Liver (tissue), 3 donors: Measurements from ENCODE around the gene STXBP1.

Experiments
- GABPA ChIP-seq, 2 donors: IDR thresholded peaks in 1 of 2; conservative IDR thresholded peaks in 1 of 2; 2 replicates each; pipeline ENCODE4 v1.6.1; 2016; ENCODE audit warnings: antibody characterized with exemption in 2 of 2, mild to moderate bottlenecking in 1 of 2, moderate library complexity in 1 of 2
- HNF4G ChIP-seq: IDR thresholded peaks from 2 replicates; pipeline ENCODE4 v1.6.1; 2016; ENCODE audit warnings: antibody characterized with exemption
- RAD21 ChIP-seq, 2 donors: IDR thresholded peaks; 2 replicates each; pipeline ENCODE4 v1.6.1; 2016; ENCODE audit warnings: antibody characterized with exemption in 2 of 2, mild to moderate bottlenecking in 2 of 2
- TAF1 ChIP-seq: conservative IDR thresholded peaks from 2 replicates; pipeline ENCODE4 v1.6.1; 2016; ENCODE audit warnings: antibody characterized with exemption, mild to moderate bottlenecking
- TF ChIP-seq, protein P1 (sequence below): fragments of 150-350 bp; IDR thresholded peaks from 2 replicates; pipeline ENCODE4 v1.5.1; 2017; ENCODE audit warnings: improper control_type of control experiment, low read depth, low read length; ENCODE audit not compliant: missing input control
- TF ChIP-seq, protein P2 (sequence below): IDR thresholded peaks from 2 replicates; pipeline ENCODE4 v1.6.1; 2016; ENCODE audit warnings: antibody characterized with exemption
- TF ChIP-seq, protein P3 (sequence below): IDR thresholded peaks from 2 replicates; pipeline ENCODE4 v1.6.1; 2016; ENCODE audit warnings: antibody characterized with exemption
- TF ChIP-seq, protein P4 (sequence below): IDR thresholded peaks from 2 replicates; pipeline ENCODE4 v1.6.1; 2016; ENCODE audit warnings: antibody characterized with exemption, mild to moderate bottlenecking
- donor health status: healthy.
- donor health status: healthy.

DNA sequence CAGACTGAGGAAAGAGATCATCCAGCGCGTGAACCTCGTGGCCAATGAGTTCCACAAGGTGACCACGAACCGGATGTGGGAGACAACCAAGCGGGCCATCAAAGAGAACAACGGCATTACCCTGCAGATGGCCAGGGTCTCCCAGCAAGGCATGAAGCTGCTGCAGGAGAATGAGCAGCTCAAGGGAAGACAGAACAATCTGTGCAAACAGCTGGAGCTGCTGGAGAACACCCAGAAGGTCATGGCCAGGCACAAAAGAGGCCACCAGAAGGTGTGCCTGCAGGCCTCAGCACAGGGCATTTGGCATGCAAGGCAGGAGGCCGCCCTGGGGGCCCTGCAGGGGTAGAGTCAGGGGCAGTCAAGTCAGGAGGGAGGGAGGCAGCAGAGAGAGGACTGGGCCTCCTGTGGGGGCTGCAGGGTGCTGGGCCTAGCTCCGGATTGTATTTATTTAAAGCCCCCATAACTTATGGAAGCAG lies 99.2 kb downstream of the STXBP1 start:
- TF ChIP-seq, protein P1, sequence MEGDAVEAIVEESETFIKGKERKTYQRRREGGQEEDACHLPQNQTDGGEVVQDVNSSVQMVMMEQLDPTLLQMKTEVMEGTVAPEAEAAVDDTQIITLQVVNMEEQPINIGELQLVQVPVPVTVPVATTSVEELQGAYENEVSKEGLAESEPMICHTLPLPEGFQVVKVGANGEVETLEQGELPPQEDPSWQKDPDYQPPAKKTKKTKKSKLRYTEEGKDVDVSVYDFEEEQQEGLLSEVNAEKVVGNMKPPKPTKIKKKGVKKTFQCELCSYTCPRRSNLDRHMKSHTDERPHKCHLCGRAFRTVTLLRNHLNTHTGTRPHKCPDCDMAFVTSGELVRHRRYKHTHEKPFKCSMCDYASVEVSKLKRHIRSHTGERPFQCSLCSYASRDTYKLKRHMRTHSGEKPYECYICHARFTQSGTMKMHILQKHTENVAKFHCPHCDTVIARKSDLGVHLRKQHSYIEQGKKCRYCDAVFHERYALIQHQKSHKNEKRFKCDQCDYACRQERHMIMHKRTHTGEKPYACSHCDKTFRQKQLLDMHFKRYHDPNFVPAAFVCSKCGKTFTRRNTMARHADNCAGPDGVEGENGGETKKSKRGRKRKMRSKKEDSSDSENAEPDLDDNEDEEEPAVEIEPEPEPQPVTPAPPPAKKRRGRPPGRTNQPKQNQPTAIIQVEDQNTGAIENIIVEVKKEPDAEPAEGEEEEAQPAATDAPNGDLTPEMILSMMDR = no peak
- TF ChIP-seq RAD21 (IDR thresholded peaks at IDR 0.05) (no peak), GABPA (IDR thresholded peaks at IDR 0.05 in 1 of 2, conservative IDR thresholded peaks at IDR 0.05 in 1 of 2) (no peak), HNF4G (no peak), TAF1 (no peak)
- TF ChIP-seq, protein P2, sequence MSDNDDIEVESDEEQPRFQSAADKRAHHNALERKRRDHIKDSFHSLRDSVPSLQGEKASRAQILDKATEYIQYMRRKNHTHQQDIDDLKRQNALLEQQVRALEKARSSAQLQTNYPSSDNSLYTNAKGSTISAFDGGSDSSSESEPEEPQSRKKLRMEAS = no peak
- TF ChIP-seq, protein P3, sequence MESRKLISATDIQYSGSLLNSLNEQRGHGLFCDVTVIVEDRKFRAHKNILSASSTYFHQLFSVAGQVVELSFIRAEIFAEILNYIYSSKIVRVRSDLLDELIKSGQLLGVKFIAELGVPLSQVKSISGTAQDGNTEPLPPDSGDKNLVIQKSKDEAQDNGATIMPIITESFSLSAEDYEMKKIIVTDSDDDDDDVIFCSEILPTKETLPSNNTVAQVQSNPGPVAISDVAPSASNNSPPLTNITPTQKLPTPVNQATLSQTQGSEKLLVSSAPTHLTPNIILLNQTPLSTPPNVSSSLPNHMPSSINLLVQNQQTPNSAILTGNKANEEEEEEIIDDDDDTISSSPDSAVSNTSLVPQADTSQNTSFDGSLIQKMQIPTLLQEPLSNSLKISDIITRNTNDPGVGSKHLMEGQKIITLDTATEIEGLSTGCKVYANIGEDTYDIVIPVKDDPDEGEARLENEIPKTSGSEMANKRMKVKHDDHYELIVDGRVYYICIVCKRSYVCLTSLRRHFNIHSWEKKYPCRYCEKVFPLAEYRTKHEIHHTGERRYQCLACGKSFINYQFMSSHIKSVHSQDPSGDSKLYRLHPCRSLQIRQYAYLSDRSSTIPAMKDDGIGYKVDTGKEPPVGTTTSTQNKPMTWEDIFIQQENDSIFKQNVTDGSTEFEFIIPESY = no peak
- TF ChIP-seq, protein P4, sequence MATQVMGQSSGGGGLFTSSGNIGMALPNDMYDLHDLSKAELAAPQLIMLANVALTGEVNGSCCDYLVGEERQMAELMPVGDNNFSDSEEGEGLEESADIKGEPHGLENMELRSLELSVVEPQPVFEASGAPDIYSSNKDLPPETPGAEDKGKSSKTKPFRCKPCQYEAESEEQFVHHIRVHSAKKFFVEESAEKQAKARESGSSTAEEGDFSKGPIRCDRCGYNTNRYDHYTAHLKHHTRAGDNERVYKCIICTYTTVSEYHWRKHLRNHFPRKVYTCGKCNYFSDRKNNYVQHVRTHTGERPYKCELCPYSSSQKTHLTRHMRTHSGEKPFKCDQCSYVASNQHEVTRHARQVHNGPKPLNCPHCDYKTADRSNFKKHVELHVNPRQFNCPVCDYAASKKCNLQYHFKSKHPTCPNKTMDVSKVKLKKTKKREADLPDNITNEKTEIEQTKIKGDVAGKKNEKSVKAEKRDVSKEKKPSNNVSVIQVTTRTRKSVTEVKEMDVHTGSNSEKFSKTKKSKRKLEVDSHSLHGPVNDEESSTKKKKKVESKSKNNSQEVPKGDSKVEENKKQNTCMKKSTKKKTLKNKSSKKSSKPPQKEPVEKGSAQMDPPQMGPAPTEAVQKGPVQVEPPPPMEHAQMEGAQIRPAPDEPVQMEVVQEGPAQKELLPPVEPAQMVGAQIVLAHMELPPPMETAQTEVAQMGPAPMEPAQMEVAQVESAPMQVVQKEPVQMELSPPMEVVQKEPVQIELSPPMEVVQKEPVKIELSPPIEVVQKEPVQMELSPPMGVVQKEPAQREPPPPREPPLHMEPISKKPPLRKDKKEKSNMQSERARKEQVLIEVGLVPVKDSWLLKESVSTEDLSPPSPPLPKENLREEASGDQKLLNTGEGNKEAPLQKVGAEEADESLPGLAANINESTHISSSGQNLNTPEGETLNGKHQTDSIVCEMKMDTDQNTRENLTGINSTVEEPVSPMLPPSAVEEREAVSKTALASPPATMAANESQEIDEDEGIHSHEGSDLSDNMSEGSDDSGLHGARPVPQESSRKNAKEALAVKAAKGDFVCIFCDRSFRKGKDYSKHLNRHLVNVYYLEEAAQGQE = no peak
